ENCODE results near the gene CMIP.

- no peak for TF ChIP-seq CTCF (IDR thresholded peaks at IDR 0.05; ENCODE audit: borderline replicate concordance, extremely low read depth, low read length, poor library complexity, severe bottlenecking)
- no peak for TF ChIP-seq EZH2 (IDR thresholded peaks at IDR 0.05; ENCODE audit: borderline replicate concordance, low read depth, low read length, severe bottlenecking)
These were observed 12.9 kb upstream of the CMIP start for GRCh38 chr16:81431554-81432353.
